ENCODE results near the gene P3H3. TPM values are rescaled to one million over a fixed set of nuclear protein-coding genes. Genes with fewer than 3 reads are reported as not detected.

Gene P3H3
- total RNA-seq, 4 donors from 2014 or later: 27.4 to 90.1 (median 59.9) TPM

DNA sequence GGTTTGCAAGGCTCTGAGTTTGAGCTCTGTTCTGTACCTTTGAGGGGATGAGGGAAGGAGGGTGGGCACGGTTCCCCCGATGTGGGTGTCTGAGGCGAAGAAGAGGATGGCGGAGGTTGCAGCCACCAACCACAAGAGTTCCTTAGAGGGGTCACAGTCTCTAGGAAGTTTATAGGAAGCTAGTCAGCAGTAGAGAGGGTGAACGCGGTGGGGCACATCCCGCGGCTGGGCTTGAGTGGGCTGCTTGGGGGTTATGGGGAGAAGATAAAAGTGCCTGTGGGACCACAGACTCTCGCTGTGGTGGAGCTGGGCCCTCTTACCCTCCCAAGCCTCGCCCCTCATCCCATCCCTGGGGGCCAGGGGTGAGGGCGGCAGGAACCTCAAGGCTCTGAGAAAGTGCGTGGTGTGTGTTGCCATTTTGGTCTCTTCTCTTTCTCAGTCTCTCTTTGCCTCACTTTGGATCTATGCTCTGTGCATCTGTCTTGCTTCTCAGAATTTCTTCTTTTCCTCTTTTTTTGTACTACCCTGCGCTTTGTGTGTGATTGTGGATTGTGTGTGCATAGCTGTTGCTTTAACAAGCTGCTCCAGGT lies 36.2 kb upstream of the P3H3 start:
- TF ChIP-seq, protein P1, sequence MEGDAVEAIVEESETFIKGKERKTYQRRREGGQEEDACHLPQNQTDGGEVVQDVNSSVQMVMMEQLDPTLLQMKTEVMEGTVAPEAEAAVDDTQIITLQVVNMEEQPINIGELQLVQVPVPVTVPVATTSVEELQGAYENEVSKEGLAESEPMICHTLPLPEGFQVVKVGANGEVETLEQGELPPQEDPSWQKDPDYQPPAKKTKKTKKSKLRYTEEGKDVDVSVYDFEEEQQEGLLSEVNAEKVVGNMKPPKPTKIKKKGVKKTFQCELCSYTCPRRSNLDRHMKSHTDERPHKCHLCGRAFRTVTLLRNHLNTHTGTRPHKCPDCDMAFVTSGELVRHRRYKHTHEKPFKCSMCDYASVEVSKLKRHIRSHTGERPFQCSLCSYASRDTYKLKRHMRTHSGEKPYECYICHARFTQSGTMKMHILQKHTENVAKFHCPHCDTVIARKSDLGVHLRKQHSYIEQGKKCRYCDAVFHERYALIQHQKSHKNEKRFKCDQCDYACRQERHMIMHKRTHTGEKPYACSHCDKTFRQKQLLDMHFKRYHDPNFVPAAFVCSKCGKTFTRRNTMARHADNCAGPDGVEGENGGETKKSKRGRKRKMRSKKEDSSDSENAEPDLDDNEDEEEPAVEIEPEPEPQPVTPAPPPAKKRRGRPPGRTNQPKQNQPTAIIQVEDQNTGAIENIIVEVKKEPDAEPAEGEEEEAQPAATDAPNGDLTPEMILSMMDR (IDR thresholded peaks at IDR 0.05): no peak
- TF ChIP-seq POLR2A (IDR thresholded peaks at IDR 0.05): no peak
- no peaks in the 10 kb centered on the region for H3K4me1 ChIP-seq
- no peaks in the 10 kb centered on the region for H3K36me3 ChIP-seq
- DNase-seq: no peak
- intact Hi-C loops (cut with DNase I; ENCODE audit: low total_unique reads): no loop called here
- no peaks in the 10 kb centered on the region for H3K27me3 ChIP-seq
- H3K27ac ChIP-seq: no peak overlapping the region
- no peak overlapping the region for H3K4me3 ChIP-seq
- H3K9me3 ChIP-seq: no peaks in the 10 kb centered on the region

DNA sequence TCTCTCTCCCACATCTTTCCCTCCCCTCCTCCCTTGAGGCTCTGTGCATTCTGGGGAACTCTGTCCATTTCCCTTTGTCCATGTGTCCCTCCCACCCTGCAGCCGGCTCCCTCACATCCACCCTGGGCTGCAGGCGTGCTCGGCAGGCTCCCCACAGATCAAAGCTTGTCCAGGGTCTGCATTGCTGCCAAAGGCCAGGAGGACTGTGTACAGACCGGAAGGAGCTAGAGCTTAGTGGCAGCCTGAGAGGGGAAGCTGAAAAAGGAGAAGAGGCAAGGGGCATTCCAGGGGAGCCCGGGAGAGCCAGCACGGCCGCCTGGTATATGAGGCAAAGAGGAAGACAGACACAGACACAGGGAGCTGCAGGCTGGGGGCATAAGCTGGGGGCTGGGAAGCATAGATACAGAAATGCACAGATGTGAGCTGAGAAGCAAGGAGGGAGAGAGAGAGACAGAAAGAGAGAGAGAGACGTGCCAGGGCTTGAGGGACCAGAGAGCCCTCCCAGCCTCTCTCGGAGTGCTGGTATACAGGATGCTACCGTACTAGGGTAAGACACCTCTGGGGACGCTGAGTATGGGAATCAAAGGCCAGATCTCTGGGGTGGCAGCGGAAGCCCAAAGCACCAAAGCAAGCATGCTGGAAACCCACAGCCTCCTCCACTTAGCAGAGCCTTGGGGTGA lies 35.5 kb upstream of the P3H3 start:
- Histone ChIP-seq H3K4me3 (no peak overlapping the region), H3K36me3 (no peaks in the 10 kb centered on the region), H3K27me3 (no peaks in the 10 kb centered on the region), H3K27ac (no peak overlapping the region), H3K9me3 (no peaks in the 10 kb centered on the region), H3K4me1 (no peaks in the 10 kb centered on the region)
- intact Hi-C loops (cut with DNase I; ENCODE audit: low total_unique reads): no loop called here
- TF ChIP-seq, protein P1 (IDR thresholded peaks at IDR 0.05): no peak
- no peak for TF ChIP-seq POLR2A (IDR thresholded peaks at IDR 0.05)
- DNase-seq: no peak

DNA sequence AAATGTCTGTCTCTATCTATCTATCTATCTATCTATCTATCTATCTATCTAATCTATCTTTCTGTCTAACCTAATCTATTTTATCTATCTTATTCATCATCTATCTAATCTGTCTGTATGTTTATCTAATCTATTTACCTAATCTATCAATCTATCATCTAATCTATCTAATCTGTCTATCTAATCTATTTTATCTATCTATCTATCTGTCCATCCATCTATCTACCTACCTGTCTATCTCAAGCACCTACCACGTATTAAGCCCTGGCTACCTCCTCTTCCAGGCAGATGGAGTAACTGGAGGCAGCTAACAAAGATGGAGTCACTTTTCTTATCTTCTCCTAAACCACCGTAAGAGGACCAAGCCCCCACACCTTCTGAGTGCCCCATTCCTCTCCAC lies 33.1 kb upstream of the P3H3 start:
- H3K27me3 ChIP-seq: no peaks in the 10 kb centered on the region
- H3K36me3 ChIP-seq: no peaks in the 10 kb centered on the region
- TF ChIP-seq, protein P1 (IDR thresholded peaks at IDR 0.05): no peak
- TF ChIP-seq POLR2A (IDR thresholded peaks at IDR 0.05): no peak
- no peaks in the 10 kb centered on the region for H3K9me3 ChIP-seq
- H3K27ac ChIP-seq: no peak overlapping the region
- intact Hi-C loops (cut with DNase I; ENCODE audit: low total_unique reads): no loop called here
- no peaks in the 10 kb centered on the region for H3K4me1 ChIP-seq
- no peak for DNase-seq
- H3K4me3 ChIP-seq: no peak overlapping the region

DNA sequence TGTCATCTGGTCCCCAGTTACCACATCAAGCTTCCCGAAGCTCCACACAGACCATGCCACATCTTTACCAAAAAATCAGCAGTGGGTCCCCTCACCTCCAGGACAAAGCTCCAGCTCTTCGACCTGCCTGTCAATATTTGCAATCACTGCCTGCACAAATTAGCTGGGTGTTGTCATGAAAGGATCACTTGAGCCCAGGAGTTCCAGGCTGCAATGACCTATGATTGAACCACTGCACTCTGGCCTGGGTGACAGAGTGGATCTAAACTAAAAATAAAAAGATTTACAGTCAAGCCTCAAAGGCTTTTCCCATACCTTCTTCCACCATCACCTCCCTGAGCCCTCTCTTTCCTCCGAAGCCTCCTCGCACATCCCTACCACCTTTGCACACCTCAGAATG lies 31.6 kb upstream of the P3H3 start:
- no peak overlapping the region for H3K4me3 ChIP-seq
- DNase-seq: no peak
- no peaks in the 10 kb centered on the region for H3K27me3 ChIP-seq
- intact Hi-C loops (cut with DNase I; ENCODE audit: low total_unique reads): no loop called here
- H3K27ac ChIP-seq: no peak overlapping the region
- H3K4me1 ChIP-seq: no peaks in the 10 kb centered on the region
- no peaks in the 10 kb centered on the region for H3K9me3 ChIP-seq
- TF ChIP-seq, protein P1 (IDR thresholded peaks at IDR 0.05): no peak
- TF ChIP-seq POLR2A (IDR thresholded peaks at IDR 0.05): no peak
- no peaks in the 10 kb centered on the region for H3K36me3 ChIP-seq

DNA sequence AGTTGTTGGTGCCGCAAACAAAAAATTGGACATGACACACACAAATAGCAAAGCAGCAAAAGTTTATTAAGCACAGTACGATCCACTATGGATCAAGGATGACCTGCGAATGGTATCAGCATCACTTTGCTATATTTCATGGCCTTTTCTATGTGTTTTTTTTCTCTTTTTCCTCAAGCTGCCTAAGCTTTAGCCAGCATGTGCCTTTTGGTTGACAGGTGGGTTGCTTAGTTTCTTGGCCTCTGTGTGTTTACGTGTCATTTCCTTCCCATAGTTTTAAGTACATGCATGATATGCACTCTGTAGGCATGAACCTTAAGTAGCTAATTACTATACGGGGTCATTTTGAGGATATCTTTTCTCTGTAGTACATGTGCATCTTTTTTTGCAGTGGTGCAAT lies 29.1 kb upstream of the P3H3 start:
- Histone ChIP-seq H3K9me3 (no peaks in the 10 kb centered on the region), H3K4me3 (no peak overlapping the region), H3K27me3 (no peaks in the 10 kb centered on the region), H3K4me1 (no peaks in the 10 kb centered on the region), H3K27ac (no peak overlapping the region), H3K36me3 (no peaks in the 10 kb centered on the region)
- intact Hi-C loops (cut with DNase I; ENCODE audit: low total_unique reads): no loop called here
- DNase-seq: no peak
- TF ChIP-seq, protein P1 (IDR thresholded peaks at IDR 0.05): no peak
- no peak for TF ChIP-seq POLR2A (IDR thresholded peaks at IDR 0.05)

Measured in uterus (tissue), 4 donors.